ENCODE measurements around the gene SGCE.
A peak's percentile ranks its signal among the peaks of the same experiment; 100 is the strongest.
"Not testable (repeated sequence)": the region's sequence is repeated elsewhere in the genome, so short reads cannot be mapped to it uniquely, and the experiment has no call there.

SGCE gene

GRCh38 chr7:94655848-94656657 is at the start of gene SGCE:
Gene SGCE, minus strand, starts transcription at chr7:94656133. Its CDS starts 35 bp downstream, at chr7:94656098.
- peak; percentile 76 for DNase-seq

- DNase-seq = not testable (repeated sequence)
Observed at GRCh38 chr7:94705155-94706021, 49.5 kb upstream of the SGCE start.

GRCh38 chr7:94701555-94701973 is 45.6 kb upstream of the SGCE start:
- DNase-seq = no peak

- no peak for DNase-seq
Observed at GRCh38 chr7:94700926-94701554, 45.1 kb upstream of the SGCE start.

- no peak for DNase-seq
Observed at GRCh38 chr7:94698275-94698674, 42.3 kb upstream of the SGCE start.

GRCh38 chr7:94697035-94697974 is 41.4 kb upstream of the SGCE start:
- no peak for DNase-seq

- DNase-seq = no peak
Observed at GRCh38 chr7:94687810-94688209, 31.9 kb upstream of the SGCE start.

GRCh38 chr7:94687076-94687475 is 31.1 kb upstream of the SGCE start:
- no peak for DNase-seq

- no peak for DNase-seq
Observed at GRCh38 chr7:94683066-94683465, 27.1 kb upstream of the SGCE start.

- no peak for DNase-seq
Observed at GRCh38 chr7:94679358-94679757, 23.4 kb upstream of the SGCE start.

GRCh38 chr7:94676431-94676830 is 20.5 kb upstream of the SGCE start:
- no peak for DNase-seq

GRCh38 chr7:94675356-94675755 is 19.4 kb upstream of the SGCE start:
- DNase-seq = no peak

- DNase-seq = no peak
Observed at GRCh38 chr7:94671444-94672235, 15.7 kb upstream of the SGCE start.

GRCh38 chr7:94669773-94670495 is 14.0 kb upstream of the SGCE start:
- DNase-seq = no peak

GRCh38 chr7:94666879-94667587 is 11.1 kb upstream of the SGCE start:
- no peak for DNase-seq

GRCh38 chr7:94665426-94665825 is 9.5 kb upstream of the SGCE start:
- no peak for DNase-seq

GRCh38 chr7:94664023-94664422 is 8.1 kb upstream of the SGCE start:
- no peak for DNase-seq

GRCh38 chr7:94662548-94662947 is 6.6 kb upstream of the SGCE start:
- no peak for DNase-seq

- DNase-seq = no peak
Observed at GRCh38 chr7:94660006-94660405, 4.1 kb upstream of the SGCE start.

GRCh38 chr7:94658826-94659225 is 2.9 kb upstream of the SGCE start:
- DNase-seq = no peak
